IPS-20b (cell line): Measurements from ENCODE around the gene IFNB1.

ENCODE experiments used
- H3K27ac ChIP-seq: one replicate; pipeline ENCODE4 v1.5.1; 2013; ENCODE audit warnings: low read length
- H3K27me3 ChIP-seq: 2 replicates; pipeline ENCODE4 v1.6.1; 2013; ENCODE audit warnings: mild to moderate bottlenecking, low read length, inconsistent platforms; ENCODE audit not compliant: insufficient read depth
- H3K36me3 ChIP-seq: 2 replicates; pipeline ENCODE4 v1.6.1; 2013; ENCODE audit warnings: low read depth, mild to moderate bottlenecking, inconsistent platforms, low read length, moderate library complexity; ENCODE audit not compliant: insufficient read depth
- H3K4me1 ChIP-seq: 2 replicates; pipeline ENCODE4 v1.6.1; 2013; ENCODE audit warnings: mild to moderate bottlenecking, control low read depth, inconsistent platforms, low read length, moderate library complexity; ENCODE audit not compliant: insufficient read depth
- H3K4me3 ChIP-seq: 2 replicates; pipeline ENCODE4 v1.5.1; 2013; ENCODE audit warnings: mild to moderate bottlenecking, low read length, inconsistent platforms
- H3K9ac ChIP-seq: 2 replicates; pipeline ENCODE4 v1.6.1; 2013; ENCODE audit warnings: low read depth, mild to moderate bottlenecking, inconsistent platforms, low read length, moderate library complexity
- H3K9me3 ChIP-seq: 2 replicates; pipeline ENCODE4 v1.6.1; 2013; ENCODE audit warnings: mild to moderate bottlenecking, low read depth, low read length, inconsistent platforms; ENCODE audit not compliant: insufficient read depth

IFNB1 gene

DNA sequence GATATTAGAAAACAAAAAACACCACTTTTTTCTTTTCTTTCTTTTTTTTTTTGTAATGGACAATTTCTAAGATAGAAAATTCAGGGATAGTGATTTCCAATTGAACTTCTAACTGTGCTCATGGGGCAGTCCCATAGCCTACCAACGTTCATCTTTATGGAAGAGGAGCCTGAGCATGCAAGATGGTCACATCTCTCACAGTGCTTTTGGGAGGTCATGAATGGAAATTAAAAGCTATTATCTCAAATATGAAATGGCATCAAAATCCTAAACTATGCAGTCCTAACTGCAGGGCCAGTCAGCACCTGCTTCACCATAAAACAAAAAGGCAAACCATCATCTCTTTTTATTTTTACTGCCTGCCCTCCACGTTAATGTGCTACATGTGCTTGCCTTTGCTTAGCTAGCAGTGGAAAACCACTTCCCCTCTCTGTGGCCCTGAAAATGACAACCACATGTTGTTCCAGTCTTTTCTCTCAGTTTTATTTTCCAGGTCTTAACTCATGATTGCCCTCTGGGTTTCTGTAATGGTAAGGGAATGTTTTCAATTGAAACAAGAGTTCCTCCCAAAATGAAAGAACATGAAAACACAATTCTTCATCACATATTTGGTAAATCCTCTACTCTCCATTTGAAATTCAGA is 16.7 kb downstream of the IFNB1 start:
- no peak overlapping the region for H3K4me3 ChIP-seq
- no peaks in the 10 kb centered on the region for H3K36me3 ChIP-seq
- no peaks in the 10 kb centered on the region for H3K27me3 ChIP-seq
- no peak overlapping the region for H3K9ac ChIP-seq
- H3K9me3 ChIP-seq = no peaks in the 10 kb centered on the region
- H3K27ac ChIP-seq = no peak overlapping the region
- no peaks in the 10 kb centered on the region for H3K4me1 ChIP-seq

DNA sequence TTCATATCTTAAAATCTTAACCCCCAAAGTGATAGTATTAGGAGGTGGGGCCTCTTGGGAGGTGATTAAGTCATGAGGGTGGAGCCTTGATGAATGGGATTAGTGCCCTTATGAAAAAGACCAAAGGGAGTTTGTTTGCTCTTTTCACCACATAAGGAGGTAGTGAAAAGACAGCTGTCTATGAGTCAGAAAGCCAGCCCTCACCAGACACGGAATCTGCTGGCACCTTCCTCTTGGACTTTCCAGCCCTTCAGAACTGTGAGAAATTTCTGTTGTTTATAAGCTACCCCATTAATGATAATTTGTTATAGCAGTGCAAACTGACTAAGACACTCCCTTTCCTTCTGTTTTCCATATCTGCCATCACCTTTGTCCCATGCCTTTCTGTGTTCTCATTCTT is 20.8 kb downstream of the IFNB1 start:
- Histone ChIP-seq H3K9me3 (no peaks in the 10 kb centered on the region), H3K4me1 (no peaks in the 10 kb centered on the region), H3K27me3 (no peaks in the 10 kb centered on the region)

DNA sequence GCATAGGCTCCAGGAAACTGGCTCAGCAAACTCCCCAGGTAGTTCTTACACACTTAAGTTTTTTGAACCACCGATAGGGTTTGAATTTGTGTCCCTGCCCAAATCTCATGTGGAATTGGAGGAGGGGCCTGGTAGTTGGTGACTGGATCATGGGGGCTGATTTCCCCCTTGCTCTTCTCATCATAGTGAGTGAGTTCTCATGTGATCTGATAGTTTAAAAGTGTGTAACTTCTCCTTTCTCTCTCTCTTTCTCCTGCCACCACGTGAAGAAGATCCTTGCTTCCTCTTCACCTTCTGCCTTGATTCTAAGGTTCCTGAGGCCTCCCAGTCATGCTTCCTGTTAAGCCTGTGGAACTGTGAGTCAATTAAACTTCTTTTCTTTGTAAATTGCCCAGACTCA is 23.9 kb downstream of the IFNB1 start:
- no peak overlapping the region for H3K4me3 ChIP-seq
- no peaks in the 10 kb centered on the region for H3K27me3 ChIP-seq
- no peaks in the 10 kb centered on the region for H3K9me3 ChIP-seq
- H3K27ac ChIP-seq = no peak overlapping the region
- H3K4me1 ChIP-seq = no peaks in the 10 kb centered on the region
- no peak overlapping the region for H3K9ac ChIP-seq
- H3K36me3 ChIP-seq = no peaks in the 10 kb centered on the region

More for the DNA sequence above, 20.8 kb downstream of the IFNB1 start:
- Histone ChIP-seq H3K27ac (no peak overlapping the region), H3K4me3 (no peak overlapping the region), H3K9ac (no peak overlapping the region), H3K36me3 (no peaks in the 10 kb centered on the region)

DNA sequence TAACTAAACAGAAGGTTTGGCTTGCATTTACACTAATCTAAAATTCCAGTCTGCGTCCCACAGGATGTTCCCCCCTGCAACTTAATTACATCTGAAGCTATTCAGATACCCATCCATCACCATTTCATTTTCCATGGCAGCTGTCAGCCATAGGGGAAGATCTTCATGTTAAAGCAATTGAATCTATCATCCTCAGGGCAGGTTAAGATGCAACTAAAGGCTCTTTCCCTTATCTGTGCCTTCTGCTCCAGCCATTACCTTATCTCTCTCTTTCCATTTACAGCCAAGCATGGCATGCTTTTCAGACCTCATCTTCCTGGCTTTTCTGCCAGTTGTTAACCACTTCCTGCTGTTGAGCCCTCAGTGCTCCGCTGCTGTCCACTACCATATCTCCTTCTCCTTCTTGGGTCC is 30.5 kb downstream of the IFNB1 start:
- H3K4me3 ChIP-seq = no peak overlapping the region
- H3K27ac ChIP-seq = no peak overlapping the region
- no peak overlapping the region for H3K9ac ChIP-seq
- no peaks in the 10 kb centered on the region for H3K36me3 ChIP-seq
- H3K27me3 ChIP-seq = no peaks in the 10 kb centered on the region
- no peaks in the 10 kb centered on the region for H3K9me3 ChIP-seq
- H3K4me1 ChIP-seq = no peaks in the 10 kb centered on the region

DNA sequence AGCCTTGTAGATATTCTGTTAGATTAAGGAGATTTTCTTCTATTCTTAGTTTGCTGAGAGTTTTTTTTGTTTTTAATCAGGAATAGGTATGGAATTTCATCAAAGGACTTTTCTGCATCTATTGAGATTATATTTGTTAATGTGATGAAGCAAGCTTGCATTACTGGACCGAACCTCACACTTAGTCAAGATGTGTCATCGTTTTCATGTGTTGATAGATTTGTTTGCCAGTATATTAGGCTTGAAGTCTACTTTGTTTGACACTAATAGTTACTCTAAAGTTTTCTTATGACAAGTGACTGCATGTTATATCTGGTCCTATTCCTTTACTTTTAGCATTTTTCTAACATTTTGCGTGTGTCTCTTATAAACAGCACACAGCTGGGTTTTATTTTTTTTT is 33.9 kb downstream of the IFNB1 start:
- Histone ChIP-seq H3K9me3 (no peaks in the 10 kb centered on the region; the same call in 1 of the 2 replicates), H3K27ac (no peak overlapping the region), H3K9ac (no peak overlapping the region), H3K4me1 (no peaks in the 10 kb centered on the region), H3K27me3 (no peaks in the 10 kb centered on the region), H3K36me3 (no peaks in the 10 kb centered on the region), H3K4me3 (no peak overlapping the region)

DNA sequence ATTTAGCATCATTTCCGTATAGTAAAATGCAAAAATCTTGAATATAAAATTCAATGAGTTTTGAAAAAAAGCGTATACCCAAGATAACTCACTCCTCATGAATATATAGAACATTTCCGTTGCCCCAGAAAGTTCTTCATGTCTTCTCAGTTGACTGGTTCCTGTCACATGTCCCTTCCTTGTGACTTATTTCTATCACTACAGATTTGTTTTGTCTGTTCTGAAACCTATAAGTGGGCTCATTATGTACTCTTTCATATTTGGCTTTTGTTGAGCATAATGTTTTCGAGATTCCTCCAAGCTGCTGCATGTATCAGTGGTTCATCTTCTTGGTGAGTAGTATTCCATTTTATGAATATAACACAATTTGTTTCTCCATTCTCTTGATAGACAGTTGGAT is 35.3 kb downstream of the IFNB1 start:
- Histone ChIP-seq H3K9me3 (no peaks in the 10 kb centered on the region; the same call in 1 of the 2 replicates), H3K9ac (no peak overlapping the region), H3K27me3 (no peaks in the 10 kb centered on the region), H3K4me3 (no peak overlapping the region), H3K36me3 (no peaks in the 10 kb centered on the region), H3K4me1 (no peaks in the 10 kb centered on the region; the same call in 1 of the 2 replicates), H3K27ac (no peak overlapping the region)

DNA sequence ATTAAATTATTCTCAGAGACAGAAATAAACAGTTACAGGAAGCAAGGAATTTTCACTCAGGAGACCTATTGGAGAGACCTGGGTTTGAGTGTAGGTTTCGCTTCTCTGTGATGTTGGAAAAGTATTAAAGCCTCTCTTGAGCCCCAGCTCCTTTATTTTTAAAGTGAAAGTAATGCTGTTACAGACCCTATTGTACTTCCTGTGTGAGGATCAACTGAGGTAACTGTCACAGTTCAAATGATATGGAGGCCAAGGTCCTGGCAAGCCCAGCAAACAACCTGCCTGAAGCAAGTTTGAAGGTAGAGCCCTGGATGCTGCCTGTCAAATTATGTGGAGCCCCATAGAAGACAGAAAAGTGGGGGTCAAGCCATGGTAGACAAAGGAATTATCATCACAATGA is 38.4 kb downstream of the IFNB1 start:
- Histone ChIP-seq H3K4me1 (no peaks in the 10 kb centered on the region; the same call in 1 of the 2 replicates), H3K9me3 (no peaks in the 10 kb centered on the region; the same call in 1 of the 2 replicates), H3K36me3 (no peaks in the 10 kb centered on the region), H3K27ac (no peak overlapping the region), H3K27me3 (no peaks in the 10 kb centered on the region), H3K4me3 (no peak overlapping the region), H3K9ac (no peak overlapping the region)

DNA sequence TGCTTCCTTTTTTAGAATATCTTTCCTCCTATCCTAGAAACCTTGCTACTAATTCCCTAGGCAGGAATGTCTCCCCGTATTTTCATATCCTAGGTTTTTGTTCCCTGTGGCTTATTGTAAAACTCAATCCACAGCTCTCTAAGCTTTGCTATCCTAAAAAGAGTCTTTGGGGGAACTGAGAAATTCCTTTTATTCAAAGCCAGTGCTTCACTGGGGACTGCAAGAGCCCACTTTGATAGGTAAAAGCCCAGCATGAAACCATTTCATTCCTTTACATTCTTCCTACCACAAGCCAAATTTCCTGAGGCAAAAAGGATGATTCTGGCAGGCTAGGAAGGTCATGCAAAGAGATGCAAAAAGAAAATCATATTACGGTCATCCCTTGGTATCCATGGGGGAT is 40.5 kb downstream of the IFNB1 start:
- Histone ChIP-seq H3K27ac (no peak overlapping the region), H3K36me3 (no peaks in the 10 kb centered on the region), H3K4me1 (no peaks in the 10 kb centered on the region; the same call in 1 of the 2 replicates), H3K9ac (no peak overlapping the region), H3K9me3 (no peaks in the 10 kb centered on the region; the same call in 1 of the 2 replicates), H3K4me3 (no peak overlapping the region), H3K27me3 (peaks cover 13% of the 10 kb centered on the region; the same call in 1 of the 2 replicates)

DNA sequence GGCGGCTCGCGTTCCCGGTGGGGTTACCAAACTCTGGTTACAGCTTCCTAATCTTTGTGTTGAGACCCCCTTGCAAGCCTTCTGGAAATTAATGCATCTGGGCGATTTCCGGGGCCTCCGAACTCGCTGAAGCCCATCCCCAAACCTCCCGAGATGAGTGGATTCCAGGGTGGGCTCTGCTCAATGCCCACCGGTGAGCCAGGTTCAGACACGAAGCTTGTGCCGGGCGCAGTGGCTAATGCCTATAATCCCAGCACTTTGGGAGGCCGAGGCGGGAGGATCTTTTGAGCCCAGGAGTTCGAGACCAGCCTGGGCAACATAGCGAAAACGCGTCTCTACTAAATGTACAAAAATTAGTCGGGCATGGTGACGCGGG is 45.9 kb downstream of the IFNB1 start:
- Histone ChIP-seq H3K36me3 (no peaks in the 10 kb centered on the region), H3K27me3 (peaks cover 18% of the 10 kb centered on the region; the same call in 1 of the 2 replicates), H3K4me3 (peak overlapping the region; percentile 66; the same call in 1 of the 2 replicates), H3K27ac (no peak overlapping the region), H3K4me1 (peaks cover 5% of the 10 kb centered on the region; the same call in 1 of the 2 replicates), H3K9me3 (no peaks in the 10 kb centered on the region), H3K9ac (peak overlapping the region; percentile 66; the same call in 1 of the 2 replicates)

DNA sequence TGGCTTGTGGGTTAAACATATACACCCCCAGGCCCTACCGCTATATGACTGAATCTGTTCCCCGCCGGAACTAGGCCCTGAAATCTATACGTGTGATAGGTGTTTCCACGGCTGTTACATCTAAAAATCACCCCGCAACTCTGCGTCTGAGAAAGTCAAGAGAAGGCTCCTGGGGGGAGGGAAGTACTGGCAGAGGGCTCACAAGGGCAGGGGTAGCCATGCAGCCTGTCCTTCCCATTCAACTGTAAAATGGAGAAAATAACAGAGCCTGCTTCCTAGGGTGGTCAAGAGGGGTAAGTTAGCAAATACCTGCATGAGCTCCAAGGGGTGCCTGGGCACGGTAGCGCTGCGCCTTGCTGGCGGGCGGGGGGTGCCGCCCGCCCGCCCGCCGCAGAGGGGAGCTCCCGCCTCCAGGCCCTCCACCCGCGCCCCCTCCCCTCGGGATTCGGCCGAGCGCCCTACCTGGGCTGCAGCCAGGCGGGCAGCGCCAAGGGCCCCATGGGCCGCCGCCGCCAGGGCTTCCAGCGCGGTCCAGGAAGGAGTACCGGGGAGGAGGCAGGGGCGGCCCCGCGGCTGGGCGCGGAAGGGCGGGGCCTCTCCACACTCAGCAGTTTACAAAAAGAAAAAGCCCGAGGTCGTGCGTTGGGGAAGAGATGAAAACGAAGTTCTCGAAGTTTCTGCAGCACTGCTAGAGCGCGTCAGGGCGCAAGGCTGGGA is 46.5 kb downstream of the IFNB1 start, which contains the start of gene HACD4:
TSS of gene HACD4 (minus strand) at position 550 of the 717 bp plus-strand sequence. CDS start at position 500, 50 bp downstream.
- H3K36me3 ChIP-seq = no peaks in the 10 kb centered on the region
- peaks cover 18% of the 10 kb centered on the region; the same call in 1 of the 2 replicates for H3K27me3 ChIP-seq
- H3K4me3 ChIP-seq = peak within 1 kb of the TSS; percentile 66
- no peak within 1 kb of the TSS for H3K27ac ChIP-seq
- peak within 1 kb of the TSS; percentile 66; the same call in 1 of the 2 replicates for H3K9ac ChIP-seq
- peaks cover 5% of the 10 kb centered on the region; the same call in 1 of the 2 replicates for H3K4me1 ChIP-seq
- H3K9me3 ChIP-seq = no peaks in the 10 kb centered on the region

DNA sequence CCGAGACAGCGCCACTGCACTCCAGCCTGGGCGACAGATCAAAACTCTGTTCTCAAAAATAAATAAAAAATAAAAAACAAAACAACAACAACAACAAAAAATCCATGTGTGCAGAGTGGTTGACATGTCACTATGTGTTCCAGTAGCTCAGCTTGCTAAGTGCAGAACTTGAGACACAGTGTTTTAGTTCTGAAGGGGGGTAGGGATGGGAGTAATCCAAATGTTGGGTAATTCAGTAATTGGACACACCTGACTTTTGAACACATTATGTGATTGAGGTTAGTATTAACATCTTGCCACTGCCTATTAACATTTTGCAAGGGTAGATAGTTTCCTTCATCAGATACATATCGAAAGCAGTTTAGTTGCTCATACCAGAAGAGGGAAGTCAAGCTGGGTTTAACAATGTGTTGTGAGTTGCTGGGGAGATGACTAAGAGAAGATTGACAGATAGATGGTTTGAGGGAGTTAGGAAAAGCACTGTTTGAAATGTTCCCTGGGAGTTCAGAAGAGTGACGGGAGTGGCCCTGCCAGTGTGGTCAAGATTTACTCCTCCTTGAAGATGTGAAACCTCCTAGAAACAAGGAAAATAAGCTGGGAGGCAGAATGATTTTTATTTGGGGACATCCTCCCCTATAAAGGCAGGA is 47.2 kb downstream of the IFNB1 start:
- Histone ChIP-seq H3K27me3 (peaks cover 18% of the 10 kb centered on the region; the same call in 1 of the 2 replicates), H3K4me1 (peaks cover 5% of the 10 kb centered on the region; the same call in 1 of the 2 replicates), H3K9me3 (no peaks in the 10 kb centered on the region), H3K4me3 (peak overlapping the region; percentile 66), H3K9ac (peak overlapping the region; percentile 66; the same call in 1 of the 2 replicates), H3K27ac (no peak overlapping the region), H3K36me3 (no peaks in the 10 kb centered on the region)
